ENCODE results near the gene HELZ. TPM values are rescaled to one million over a fixed set of nuclear protein-coding genes. Genes with fewer than 3 reads are reported as not detected.
"Not testable (repeated sequence)": the region's sequence is repeated elsewhere in the genome, so short reads cannot be mapped to it uniquely, and the experiment has no call there.

Gene HELZ
- total and polyA plus RNA-seq, 7 donors = 1.8 to 55.7 (median 30.8) TPM

GRCh38 chr17:67274466-67274865, 29.5 kb upstream of the HELZ start:
- H3K27ac ChIP-seq = no peak overlapping the region
- 76 to 86% (median 77%) methylated on average over 5 of the region's 5 CpGs for WGBS, 3 donors
- DNase-seq (no peak), ATAC-seq (no peak)
- H3K4me3 ChIP-seq = no peak overlapping the region
- no peaks in the 10 kb centered on the region for H3K27me3 ChIP-seq (ENCODE audit: insufficient read depth in 3 of 3, low read length in 2 of 3)
- TF ChIP-seq CTCF (IDR thresholded peaks at IDR 0.05) = no peak
- no peaks in the 10 kb centered on the region for H3K4me1 ChIP-seq
- intact Hi-C loops (cut with DNase I) = no loop called here
- no peaks in the 10 kb centered on the region for H3K9me3 ChIP-seq
- no peaks in the 10 kb centered on the region for H3K36me3 ChIP-seq (ENCODE audit: insufficient read depth in 1 of 2, low read depth in 1 of 2)

- ATAC-seq (no peak), DNase-seq (no peak)
- intact Hi-C loops (cut with DNase I) = no loop called here
- no peaks in the 10 kb centered on the region for H3K36me3 ChIP-seq (ENCODE audit: insufficient read depth in 1 of 2, low read depth in 1 of 2)
- no peaks in the 10 kb centered on the region for H3K27me3 ChIP-seq (ENCODE audit: insufficient read depth in 3 of 3, low read length in 2 of 3)
- H3K27ac ChIP-seq = no peak overlapping the region
- no peaks in the 10 kb centered on the region for H3K9me3 ChIP-seq
- 94 to 99% (median 94%) methylated on average over 2 of the region's 2 CpGs for whole genome bisulfite sequencing, 3 donors
- no peaks in the 10 kb centered on the region for H3K4me1 ChIP-seq
- no peak overlapping the region for H3K4me3 ChIP-seq
- no peak for TF ChIP-seq CTCF (IDR thresholded peaks at IDR 0.05)
Observed at GRCh38 chr17:67273900-67274299, 28.9 kb upstream of the HELZ start.

- H3K9me3 ChIP-seq = no peaks in the 10 kb centered on the region
- no peak for TF ChIP-seq CTCF (IDR thresholded peaks at IDR 0.05)
- DNase-seq (no peak), ATAC-seq (no peak)
- H3K27me3 ChIP-seq (ENCODE audit: insufficient read depth in 3 of 3, low read length in 2 of 3) = no peaks in the 10 kb centered on the region
- H3K27ac ChIP-seq = no peak overlapping the region
- intact Hi-C loops (cut with DNase I) = no loop called here
- no peaks in the 10 kb centered on the region for H3K4me1 ChIP-seq
- H3K36me3 ChIP-seq (ENCODE audit: insufficient read depth in 1 of 2, low read depth in 1 of 2) = no peaks in the 10 kb centered on the region
- no peak overlapping the region for H3K4me3 ChIP-seq
- WGBS, 3 donors = 50 to 62% (median 50%) methylated on average over 13 of the region's 13 CpGs
Observed at GRCh38 chr17:67272312-67273047, 27.5 kb upstream of the HELZ start.

GRCh38 chr17:67271187-67271586, 26.2 kb upstream of the HELZ start:
- 92 to 98% (median 92%) methylated on average over 2 of the region's 2 CpGs for WGBS, 3 donors
- H3K9me3 ChIP-seq; intact Hi-C loops (cut with DNase I); H3K27ac ChIP-seq; ATAC-seq; H3K27me3 ChIP-seq (ENCODE audit: insufficient read depth in 3 of 3, low read length in 2 of 3); H3K4me1 ChIP-seq; H3K36me3 ChIP-seq (ENCODE audit: insufficient read depth in 1 of 2, low read depth in 1 of 2); DNase-seq; H3K4me3 ChIP-seq: not testable (repeated sequence)

- Histone ChIP-seq H3K4me1 (no peaks in the 10 kb centered on the region), H3K27ac (no peak overlapping the region), H3K27me3 (ENCODE audit: insufficient read depth in 3 of 3, low read length in 2 of 3) (no peaks in the 10 kb centered on the region), H3K4me3 (no peak overlapping the region), H3K9me3 (no peaks in the 10 kb centered on the region), H3K36me3 (ENCODE audit: insufficient read depth in 1 of 2, low read depth in 1 of 2) (no peaks in the 10 kb centered on the region)
- no peak for TF ChIP-seq CTCF (IDR thresholded peaks at IDR 0.05)
- intact Hi-C loops (cut with DNase I) = no loop called here
- DNase-seq (no peak), ATAC-seq (no peak)
- WGBS, 3 donors = 73 to 81% (median 76%) methylated on average over 6 of the region's 6 CpGs
Observed at GRCh38 chr17:67270416-67270815, 25.4 kb upstream of the HELZ start.
